ENCODE data around the gene MALSU1. TPM values are rescaled to one million over a fixed set of nuclear protein-coding genes. Genes with fewer than 3 reads are reported as not detected.

The MALSU1 gene
- total and polyA plus RNA-seq, 2 donors (not counting 1 experiment from before 2014, with no cell fraction given), result 54.8 to 77.6 TPM

DNA sequence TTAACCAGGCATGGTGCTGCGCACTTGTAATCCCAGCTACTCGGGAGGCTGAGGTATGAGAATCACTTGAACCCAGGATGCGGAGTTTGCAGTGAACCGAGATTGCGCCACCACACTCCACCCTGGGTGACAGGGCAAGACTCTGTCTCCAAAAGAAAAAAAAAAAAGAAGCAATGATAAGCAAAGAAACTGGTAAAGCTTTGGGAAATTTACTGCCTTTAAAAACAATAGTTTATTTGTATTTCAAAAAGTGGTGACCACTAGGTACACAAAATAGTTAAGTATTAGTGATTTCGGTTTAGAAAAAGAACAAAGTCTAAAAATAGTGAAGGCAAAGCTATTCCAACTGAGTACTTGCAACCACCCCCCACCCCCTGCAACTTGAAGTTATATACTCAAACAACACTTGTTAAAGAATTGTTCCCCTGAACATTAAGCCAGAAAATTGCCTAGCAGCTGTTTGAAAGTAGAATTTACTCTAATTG, 37.7 kb downstream of the MALSU1 start:
- H3K36me3 ChIP-seq (ENCODE audit: control insufficient read depth, insufficient read depth, low read length), result no peaks in the 10 kb centered on the region
- H3K4me3 ChIP-seq (replicated peaks in 1 of 4; ENCODE audit: control extremely low read depth in 1 of 4, insufficient read depth in 1 of 4, low read depth in 3 of 4, low read length in 4 of 4), result no peak overlapping the region
- DNase-seq (ENCODE audit: low read depth in 2 of 2), result no peak
- no peak overlapping the region for H2AFZ ChIP-seq (ENCODE audit: low read length)
- H4K20me1 ChIP-seq (ENCODE audit: control insufficient read depth, extremely low read depth, insufficient read depth, low read length), result no peaks in the 10 kb centered on the region
- no peaks in the 10 kb centered on the region for H3K27me3 ChIP-seq (ENCODE audit: control insufficient read depth, insufficient read depth, low read length)
- peaks cover 8% of the 10 kb centered on the region for H3K4me1 ChIP-seq (ENCODE audit: control insufficient read depth, extremely low read depth, insufficient read depth, low read length)
- H3K9me3 ChIP-seq (ENCODE audit: control insufficient read depth, insufficient read depth, low read depth, low read length), result no peaks in the 10 kb centered on the region
- TF ChIP-seq, protein P1, sequence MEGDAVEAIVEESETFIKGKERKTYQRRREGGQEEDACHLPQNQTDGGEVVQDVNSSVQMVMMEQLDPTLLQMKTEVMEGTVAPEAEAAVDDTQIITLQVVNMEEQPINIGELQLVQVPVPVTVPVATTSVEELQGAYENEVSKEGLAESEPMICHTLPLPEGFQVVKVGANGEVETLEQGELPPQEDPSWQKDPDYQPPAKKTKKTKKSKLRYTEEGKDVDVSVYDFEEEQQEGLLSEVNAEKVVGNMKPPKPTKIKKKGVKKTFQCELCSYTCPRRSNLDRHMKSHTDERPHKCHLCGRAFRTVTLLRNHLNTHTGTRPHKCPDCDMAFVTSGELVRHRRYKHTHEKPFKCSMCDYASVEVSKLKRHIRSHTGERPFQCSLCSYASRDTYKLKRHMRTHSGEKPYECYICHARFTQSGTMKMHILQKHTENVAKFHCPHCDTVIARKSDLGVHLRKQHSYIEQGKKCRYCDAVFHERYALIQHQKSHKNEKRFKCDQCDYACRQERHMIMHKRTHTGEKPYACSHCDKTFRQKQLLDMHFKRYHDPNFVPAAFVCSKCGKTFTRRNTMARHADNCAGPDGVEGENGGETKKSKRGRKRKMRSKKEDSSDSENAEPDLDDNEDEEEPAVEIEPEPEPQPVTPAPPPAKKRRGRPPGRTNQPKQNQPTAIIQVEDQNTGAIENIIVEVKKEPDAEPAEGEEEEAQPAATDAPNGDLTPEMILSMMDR (conservative IDR thresholded peaks at IDR 0.05 in 1 of 2, IDR thresholded peaks at IDR 0.05 in 1 of 2; ENCODE audit: low read depth in 1 of 2, low read length in 2 of 2), result no peak
- no peak for TF ChIP-seq EZH2 (IDR thresholded peaks at IDR 0.05; ENCODE audit: low read length, missing control alignments)
- no peaks in the 10 kb centered on the region for H3K79me2 ChIP-seq (ENCODE audit: control insufficient read depth, insufficient read depth, low read length)
- no peak overlapping the region for H3K27ac ChIP-seq (ENCODE audit: insufficient read depth, low read length)
- no peak overlapping the region for H3K4me2 ChIP-seq (ENCODE audit: extremely low read depth, insufficient read depth, low read length)
- H3K9ac ChIP-seq (ENCODE audit: insufficient read depth, low read length), result no peak overlapping the region

DNA sequence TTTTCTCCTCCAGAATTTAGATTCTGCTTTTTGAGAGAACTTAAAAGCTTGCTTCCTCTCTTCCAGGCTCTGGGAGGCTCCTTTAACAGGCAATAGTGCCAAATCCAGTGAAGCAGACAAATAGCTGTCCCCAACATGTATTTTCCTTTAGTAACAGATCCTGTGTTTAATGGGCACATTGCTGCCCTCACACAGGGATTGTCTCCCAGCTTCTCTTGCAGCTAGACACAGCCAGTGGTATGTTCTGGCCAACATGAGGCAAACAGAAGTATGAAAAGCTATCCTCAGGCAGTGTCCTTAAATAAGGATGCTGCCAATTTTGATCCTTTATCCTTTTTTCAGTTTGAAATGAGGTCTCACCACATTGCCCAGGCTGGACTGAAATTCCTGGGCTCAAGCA, 38.2 kb downstream of the MALSU1 start:
- Histone ChIP-seq H3K4me2 (ENCODE audit: extremely low read depth, insufficient read depth, low read length) (no peak overlapping the region), H2AFZ (ENCODE audit: low read length) (no peak overlapping the region), H3K9me3 (ENCODE audit: control insufficient read depth, insufficient read depth, low read depth, low read length) (no peaks in the 10 kb centered on the region), H4K20me1 (ENCODE audit: control insufficient read depth, extremely low read depth, insufficient read depth, low read length) (no peaks in the 10 kb centered on the region), H3K27ac (ENCODE audit: insufficient read depth, low read length) (no peak overlapping the region), H3K79me2 (ENCODE audit: control insufficient read depth, insufficient read depth, low read length) (no peaks in the 10 kb centered on the region), H3K27me3 (ENCODE audit: control insufficient read depth, insufficient read depth, low read length) (no peaks in the 10 kb centered on the region), H3K9ac (ENCODE audit: insufficient read depth, low read length) (no peak overlapping the region), H3K36me3 (ENCODE audit: control insufficient read depth, insufficient read depth, low read length) (no peaks in the 10 kb centered on the region), H3K4me1 (ENCODE audit: control insufficient read depth, extremely low read depth, insufficient read depth, low read length) (peaks cover 11% of the 10 kb centered on the region), H3K4me3 (replicated peaks in 1 of 4; ENCODE audit: control extremely low read depth in 1 of 4, insufficient read depth in 1 of 4, low read depth in 3 of 4, low read length in 4 of 4) (no peak overlapping the region)
- DNase-seq (ENCODE audit: low read depth in 2 of 2), result no peak
- TF ChIP-seq EZH2 (IDR thresholded peaks at IDR 0.05; ENCODE audit: low read length, missing control alignments), result no peak
- TF ChIP-seq, protein P1 (conservative IDR thresholded peaks at IDR 0.05 in 1 of 2, IDR thresholded peaks at IDR 0.05 in 1 of 2; ENCODE audit: low read depth in 1 of 2, low read length in 2 of 2), result no peak

DNA sequence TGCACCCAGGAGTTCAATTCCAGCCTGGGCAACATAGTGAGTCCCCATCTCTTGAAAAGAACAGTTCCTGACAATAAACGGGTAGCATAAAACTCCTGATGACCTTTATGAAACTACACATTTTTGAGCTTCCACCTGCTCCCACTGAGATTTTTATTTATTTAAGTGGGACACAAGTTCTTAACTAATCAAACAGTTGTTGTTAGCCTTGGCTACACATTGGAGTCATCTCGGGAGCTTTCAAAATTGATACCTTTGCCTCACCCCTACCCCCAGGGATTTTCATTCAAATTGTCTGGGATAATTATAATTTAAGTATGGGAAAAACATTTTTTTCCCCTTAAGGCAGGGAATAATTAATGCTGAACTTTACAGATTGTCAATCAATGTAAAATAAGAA, 39.3 kb downstream of the MALSU1 start:
- H2AFZ ChIP-seq (ENCODE audit: low read length), result no peak overlapping the region
- no peaks in the 10 kb centered on the region for H3K9me3 ChIP-seq (ENCODE audit: control insufficient read depth, insufficient read depth, low read depth, low read length)
- no peak overlapping the region for H3K4me2 ChIP-seq (ENCODE audit: extremely low read depth, insufficient read depth, low read length)
- no peak for DNase-seq (ENCODE audit: low read depth in 2 of 2)
- no peaks in the 10 kb centered on the region for H4K20me1 ChIP-seq (ENCODE audit: control insufficient read depth, extremely low read depth, insufficient read depth, low read length)
- H3K9ac ChIP-seq (ENCODE audit: insufficient read depth, low read length), result no peak overlapping the region
- H3K79me2 ChIP-seq (ENCODE audit: control insufficient read depth, insufficient read depth, low read length), result no peaks in the 10 kb centered on the region
- H3K36me3 ChIP-seq (ENCODE audit: control insufficient read depth, insufficient read depth, low read length), result no peaks in the 10 kb centered on the region
- H3K27me3 ChIP-seq (ENCODE audit: control insufficient read depth, insufficient read depth, low read length), result no peaks in the 10 kb centered on the region
- no peak overlapping the region for H3K27ac ChIP-seq (ENCODE audit: insufficient read depth, low read length)
- TF ChIP-seq, protein P1 (conservative IDR thresholded peaks at IDR 0.05 in 1 of 2, IDR thresholded peaks at IDR 0.05 in 1 of 2; ENCODE audit: low read depth in 1 of 2, low read length in 2 of 2), result no peak
- no peak for TF ChIP-seq EZH2 (IDR thresholded peaks at IDR 0.05; ENCODE audit: low read length, missing control alignments)
- H3K4me3 ChIP-seq (replicated peaks in 1 of 4; ENCODE audit: control extremely low read depth in 1 of 4, insufficient read depth in 1 of 4, low read depth in 3 of 4, low read length in 4 of 4), result no peak overlapping the region
- H3K4me1 ChIP-seq (ENCODE audit: control insufficient read depth, extremely low read depth, insufficient read depth, low read length), result peaks cover 11% of the 10 kb centered on the region

Measured in fibroblast of lung (primary cell).